Vagina (tissue), 2 donors: ENCODE measurements around the gene ANO1. TPM values are rescaled to one million over a fixed set of nuclear protein-coding genes. Genes with fewer than 3 reads are reported as not detected.

Source experiments
- DNase-seq, 2 donors: peaks; one replicate each; pipeline ENCODE4 v3.0.0-alpha.2; 2017; ENCODE audit errors: extremely low spot score in 2 of 2
- H3K27ac ChIP-seq: fragments of 200-600 bp; sonication (generic); one replicate; pipeline ENCODE4 v1.5.1; 2019
- H3K27me3 ChIP-seq: fragments of 200-600 bp; sonication (generic); one replicate; pipeline ENCODE4 v1.5.1; 2019
- H3K36me3 ChIP-seq, 2 donors: fragments of 200-600 bp; sonication (generic); one replicate each; pipeline ENCODE4 v1.5.1; 2017 to 2019
- H3K4me1 ChIP-seq: fragments of 200-600 bp; sonication (generic); one replicate; pipeline ENCODE4 v1.5.1; 2019
- H3K4me3 ChIP-seq, 2 donors: fragments of 200-600 bp; sonication (generic); 1 replicate in 1 of 2; 2 replicates in 1 of 2; pipeline ENCODE4 v1.5.1; 2016 to 2019
- H3K9me3 ChIP-seq: fragments of 200-600 bp; sonication (generic); one replicate; pipeline ENCODE4 v1.5.1; 2019
- CTCF ChIP-seq, 3 experiments: fragments of 450-650 bp in 2 of 3; fragments of 200-600 bp in 1 of 3; sonication (generic) in 1 of 3; IDR thresholded peaks; one replicate each; pipeline ENCODE4 v1.5.1; 2017 to 2019; ENCODE audit warnings: antibody characterized with exemption in 3 of 3, mild to moderate bottlenecking in 2 of 3, moderate library complexity in 2 of 3
- POLR2A ChIP-seq, 2 donors: fragments of 450-650 bp; IDR thresholded peaks; one replicate each; pipeline ENCODE4 v1.6.1; 2017; ENCODE audit warnings: antibody characterized with exemption in 2 of 2, mild to moderate bottlenecking in 2 of 2, moderate library complexity in 2 of 2
- POLR2AphosphoS5 ChIP-seq, 2 donors: sonication (generic); formaldehyde crosslinking; IDR thresholded peaks; one replicate each; pipeline ENCODE4 v1.9.0; 2017; ENCODE audit warnings: antibody characterized with exemption in 2 of 2, mild to moderate bottlenecking in 2 of 2, low read depth in 1 of 2; ENCODE audit not compliant: insufficient read depth in 1 of 2
- intact Hi-C: fragments of 100-400 bp; cut with DNase I; formaldehyde crosslinking; loops from one replicate; pipeline ENCODE4 v1.15.1; 2023
- total RNA-seq: library from RNA; depleted of rRNA; stranded (reverse); fragments of >200 nt; gene quantifications from one replicate; pipeline ENCODE4 v1.2.3, GENCODE V29; 2016

Gene ANO1
- total RNA-seq, 1 donor from 2014 or later: 40.8 TPM

GRCh38 chr11:70145071-70145470 lies 67.0 kb downstream of the ANO1 start:
- H3K4me1 ChIP-seq: peaks cover 14% of the 10 kb centered on the region
- no peaks in the 10 kb centered on the region for H3K36me3 ChIP-seq
- intact Hi-C loops: no loop called here
- DNase-seq: no peak
- H3K27ac ChIP-seq: no peak overlapping the region
- TF ChIP-seq POLR2A (IDR thresholded peaks at IDR 0.05) (no peak), POLR2AphosphoS5 (IDR thresholded peaks at IDR 0.05; ENCODE audit: insufficient read depth in 1 of 2, low read depth in 1 of 2) (no peak), CTCF (IDR thresholded peaks at IDR 0.05) (no peak)
- H3K4me3 ChIP-seq: no peak overlapping the region
- no peaks in the 10 kb centered on the region for H3K27me3 ChIP-seq
- no peaks in the 10 kb centered on the region for H3K9me3 ChIP-seq

- no peaks in the 10 kb centered on the region for H3K36me3 ChIP-seq
- TF ChIP-seq POLR2AphosphoS5 (IDR thresholded peaks at IDR 0.05; ENCODE audit: insufficient read depth in 1 of 2, low read depth in 1 of 2) (no peak), CTCF (IDR thresholded peaks at IDR 0.05) (no peak), POLR2A (IDR thresholded peaks at IDR 0.05) (no peak)
- no peak for DNase-seq
- H3K27me3 ChIP-seq: no peaks in the 10 kb centered on the region
- H3K4me3 ChIP-seq: no peak overlapping the region
- intact Hi-C loops: no loop called here
- no peak overlapping the region for H3K27ac ChIP-seq
- H3K4me1 ChIP-seq: peaks cover 13% of the 10 kb centered on the region
- no peaks in the 10 kb centered on the region for H3K9me3 ChIP-seq
Observed at GRCh38 chr11:70145841-70146240, 67.7 kb downstream of the ANO1 start.

GRCh38 chr11:70146299-70146698 lies 68.2 kb downstream of the ANO1 start:
- no peaks in the 10 kb centered on the region for H3K9me3 ChIP-seq
- peaks cover 9% of the 10 kb centered on the region for H3K4me1 ChIP-seq
- H3K36me3 ChIP-seq: no peaks in the 10 kb centered on the region
- intact Hi-C loops: no loop called here
- no peak overlapping the region for H3K27ac ChIP-seq
- no peak for TF ChIP-seq CTCF (IDR thresholded peaks at IDR 0.05)
- no peak for TF ChIP-seq POLR2AphosphoS5 (IDR thresholded peaks at IDR 0.05; ENCODE audit: insufficient read depth in 1 of 2, low read depth in 1 of 2)
- no peak for TF ChIP-seq POLR2A (IDR thresholded peaks at IDR 0.05)
- no peaks in the 10 kb centered on the region for H3K27me3 ChIP-seq
- H3K4me3 ChIP-seq: no peak overlapping the region
- DNase-seq: no peak

- no peak for DNase-seq
- H3K9me3 ChIP-seq: no peaks in the 10 kb centered on the region
- peaks cover 1% of the 10 kb centered on the region for H3K4me1 ChIP-seq
- no peak for TF ChIP-seq CTCF (IDR thresholded peaks at IDR 0.05)
- no peaks in the 10 kb centered on the region for H3K36me3 ChIP-seq
- H3K4me3 ChIP-seq: no peak overlapping the region
- no peak overlapping the region for H3K27ac ChIP-seq
- intact Hi-C loops: no loop called here
- H3K27me3 ChIP-seq: no peaks in the 10 kb centered on the region
Observed at GRCh38 chr11:70146895-70147520, 68.9 kb downstream of the ANO1 start.

GRCh38 chr11:70147668-70148067 lies 69.6 kb downstream of the ANO1 start:
- TF ChIP-seq POLR2A (IDR thresholded peaks at IDR 0.05) (no peak), POLR2AphosphoS5 (IDR thresholded peaks at IDR 0.05; ENCODE audit: insufficient read depth in 1 of 2, low read depth in 1 of 2) (no peak), CTCF (IDR thresholded peaks at IDR 0.05) (no peak)
- Histone ChIP-seq H3K27me3 (no peaks in the 10 kb centered on the region), H3K9me3 (no peaks in the 10 kb centered on the region), H3K27ac (no peak overlapping the region), H3K4me3 (no peak overlapping the region), H3K36me3 (no peaks in the 10 kb centered on the region), H3K4me1 (no peaks in the 10 kb centered on the region)
- no peak for DNase-seq
- intact Hi-C loops: no loop called here
